IMR-90 (cell line): ENCODE results near the gene CENPP. TPM values are rescaled to one million over a fixed set of nuclear protein-coding genes. Genes with fewer than 3 reads are reported as not detected.

Experiments used
- ATAC-seq: fragments of 200-7000 bp; cut with Tn5 transposase; 2 replicates; pipeline ENCODE4 v1.9.1; 2020; ENCODE audit warnings: low read depth, mild to moderate bottlenecking, moderate library complexity
- BruUV-seq: library from RNA; stranded (reverse); fragments of 400-500 nt; replicated peaks from 2 replicates; lab custom pipeline; 2021; lab: Mats Ljungman, UMichigan
- CTCF ChIA-PET: fragments of 300-600 bp; formaldehyde crosslinking; extraction: SDS; loops from one replicate; lab custom pipeline; 2021; ENCODE audit warnings: antibody characterized with exemption; lab: Yijun Ruan, JAX
- POLR2A ChIA-PET: fragments of 300-600 bp; sonication (Branson Sonifier 250); formaldehyde crosslinking; loops from one replicate; lab custom pipeline; 2022; ENCODE audit warnings: antibody characterized with exemption; ENCODE audit not compliant: unreplicated experiment; lab: Charles Lee
- DNase-seq: peaks from one replicate; pipeline ENCODE4 v3.0.0; 2013
- H2AFZ ChIP-seq: replicated peaks from 2 replicates; pipeline ENCODE3; 2013; ENCODE audit warnings: low read length, mild to moderate bottlenecking; ENCODE audit not compliant: poor library complexity
- H2AK5ac ChIP-seq: 2 replicates; pipeline ENCODE4 v1.6.1; 2013; ENCODE audit warnings: low read depth, low read length, inconsistent platforms
- H2AK9ac ChIP-seq: replicated peaks from 2 replicates; pipeline ENCODE3; 2013; ENCODE audit warnings: mild to moderate bottlenecking, low read depth, low read length, moderate library complexity; ENCODE audit not compliant: poor library complexity
- H2BK120ac ChIP-seq: 2 replicates; pipeline ENCODE4 v1.6.1; 2013; ENCODE audit warnings: low read depth, low read length, inconsistent platforms
- H2BK15ac ChIP-seq: 3 replicates; pipeline ENCODE4 v1.6.1; 2013; ENCODE audit warnings: low read depth, low read length, inconsistent platforms
- H2BK20ac ChIP-seq: 2 replicates; pipeline ENCODE4 v1.6.1; 2013; ENCODE audit warnings: low read depth, mild to moderate bottlenecking, inconsistent platforms, low read length, moderate library complexity
- H2BK5ac ChIP-seq: 2 replicates; pipeline ENCODE4 v1.6.1; 2013; ENCODE audit warnings: mild to moderate bottlenecking, low read depth, low read length, inconsistent platforms; ENCODE audit not compliant: poor library complexity, severe bottlenecking
- H3K14ac ChIP-seq: replicated peaks from 2 replicates; pipeline ENCODE4 v1.6.1; 2013; ENCODE audit warnings: low read depth, low read length, inconsistent platforms
- H3K18ac ChIP-seq: 2 replicates; pipeline ENCODE4 v1.6.1; 2013; ENCODE audit warnings: low read depth, low read length, control low read depth
- H3K23ac ChIP-seq: 2 replicates; pipeline ENCODE4 v1.6.1; 2013; ENCODE audit warnings: low read depth, low read length, inconsistent platforms
- H3K27ac ChIP-seq: 2 replicates; pipeline ENCODE4 v1.5.1; 2013; ENCODE audit warnings: mild to moderate bottlenecking, control low read depth, low read length; ENCODE audit not compliant: insufficient read depth
- H3K27me3 ChIP-seq: 2 replicates; pipeline ENCODE4 v1.6.1; 2013; ENCODE audit warnings: low read length; ENCODE audit not compliant: control insufficient read depth, insufficient read depth
- H3K36me3 ChIP-seq: 2 replicates; pipeline ENCODE4 v1.6.1; 2013; ENCODE audit warnings: low read length, mixed read lengths; ENCODE audit not compliant: control insufficient read depth, insufficient read depth
- H3K4ac ChIP-seq: 2 replicates; pipeline ENCODE4 v1.6.1; 2013; ENCODE audit warnings: low read depth, low read length, inconsistent platforms
- H3K4me1 ChIP-seq: 2 replicates; pipeline ENCODE4 v1.6.1; 2013; ENCODE audit warnings: low read length, mixed read lengths; ENCODE audit not compliant: control insufficient read depth, insufficient read depth
- H3K4me2 ChIP-seq: 2 replicates; pipeline ENCODE4 v1.6.1; 2013; ENCODE audit warnings: low read depth, mild to moderate bottlenecking, control low read depth, low read length, moderate library complexity
- H3K4me3 ChIP-seq: 2 replicates; pipeline ENCODE4 v1.5.1; 2013; ENCODE audit warnings: low read depth, mild to moderate bottlenecking, control low read depth, low read length, moderate library complexity; ENCODE audit not compliant: insufficient read depth
- H3K56ac ChIP-seq: 2 replicates; pipeline ENCODE4 v1.6.1; 2013; ENCODE audit warnings: low read length, inconsistent platforms; ENCODE audit not compliant: insufficient read depth; ENCODE audit errors: extremely low read depth
- H3K79me1 ChIP-seq, 2 experiments: 2 replicates each; pipeline ENCODE4 v1.6.1; 2013; ENCODE audit warnings: low read length in 2 of 2, inconsistent platforms in 1 of 2, low read depth in 1 of 2
- H3K9ac ChIP-seq: 2 replicates; pipeline ENCODE4 v1.6.1; 2013; ENCODE audit warnings: low read depth, low read length, control low read depth
- H3K9me1 ChIP-seq: 2 replicates; pipeline ENCODE4 v1.6.1; 2013; ENCODE audit warnings: low read length, inconsistent platforms; ENCODE audit not compliant: insufficient read depth
- H3K9me3 ChIP-seq: 2 replicates; pipeline ENCODE4 v1.6.1; 2013; ENCODE audit warnings: low read length; ENCODE audit not compliant: control insufficient read depth, insufficient read depth
- H4K20me1 ChIP-seq: 2 replicates; pipeline ENCODE4 v1.6.1; 2013; ENCODE audit warnings: low read length, inconsistent platforms; ENCODE audit not compliant: insufficient read depth
- H4K5ac ChIP-seq: 2 replicates; pipeline ENCODE4 v1.6.1; 2013; ENCODE audit warnings: mild to moderate bottlenecking, low read depth, low read length, control low read depth
- H4K8ac ChIP-seq, 2 experiments: 2 replicates each; pipeline ENCODE4 v1.6.1; 2013; ENCODE audit warnings: low read depth in 2 of 2, low read length in 2 of 2, control low read depth in 1 of 2, inconsistent platforms in 1 of 2
- H4K91ac ChIP-seq: 2 replicates; pipeline ENCODE4 v1.6.1; 2013; ENCODE audit warnings: low read depth, low read length, inconsistent platforms; ENCODE audit not compliant: insufficient read depth
- FOS ChIP-seq: fragments of 150-350 bp; IDR thresholded peaks from 2 replicates; pipeline ENCODE4 v1.6.1; 2016; ENCODE audit warnings: low read depth, low read length
- RAD21 ChIP-seq: IDR thresholded peaks from 2 replicates; pipeline ENCODE4 v1.6.1; 2012; ENCODE audit warnings: low read length, improper control_type of control experiment
- SMC3 ChIP-seq: fragments of 150-350 bp; IDR thresholded peaks from 2 replicates; pipeline ENCODE4 v1.6.1; 2016; ENCODE audit warnings: low read depth, mild to moderate bottlenecking, antibody characterized with exemption, low read length, moderate library complexity
- WGBS, 2 experiments: methylation state at CpG; one replicate each; pipeline versions ENCODE4 v1.1.5 to v1.1.7; 2013; ENCODE audit warnings: missing lambda C conversion rate in 2 of 2; ENCODE audit not compliant: insufficient read length in 1 of 2; ENCODE audit errors: extremely low coverage in 2 of 2; 5-methylcytosine and 5-hydroxymethylcytosine counted together
- dilution Hi-C: fragments of 300-500 bp; cut with HindIII; formaldehyde crosslinking; loops from one replicate; pipeline ENCODE4 v1.14.3; 2018; ENCODE audit warnings: low sequenced_read_pairs; ENCODE audit not compliant: unreplicated experiment
- in situ Hi-C: fragments of 300-500 bp; cut with MboI; formaldehyde crosslinking; loops from 3 replicates; pipeline ENCODE4 v1.14.3; 2019; ENCODE audit warnings: low sequenced_read_pairs, inconsistent platforms, mixed read lengths
- intact Hi-C: fragments of 100-400 bp; cut with micrococcal nuclease; formaldehyde crosslinking; loops from 2 replicates; pipeline ENCODE4 v1.10.0; 2022
- polyA plus RNA-seq, 3 experiments: library from polyadenylated mRNA; depleted of rRNA; stranded (reverse); fragments of >200 nt; gene quantifications; 2 replicates each; pipeline ENCODE4 v1.2.3, GENCODE V29; 2012; ENCODE audit warnings: low replicate concordance in 1 of 3
- total RNA-seq: library from RNA; depleted of rRNA; stranded (reverse); fragments of >200 nt; gene quantifications from 2 replicates; pipeline ENCODE4 v1.2.3, GENCODE V29; 2012
- TF ChIP-seq, protein P1 (sequence below): conservative IDR thresholded peaks from 2 replicates; pipeline ENCODE4 v1.5.1; 2012; ENCODE audit warnings: mild to moderate bottlenecking, low read depth, low read length, improper control_type of control experiment

Gene CENPP
- total and polyA plus RNA-seq, 2 of the 4 experiments (the other 2 are of a cell fraction), result 1.4 to 2.0 TPM

DNA sequence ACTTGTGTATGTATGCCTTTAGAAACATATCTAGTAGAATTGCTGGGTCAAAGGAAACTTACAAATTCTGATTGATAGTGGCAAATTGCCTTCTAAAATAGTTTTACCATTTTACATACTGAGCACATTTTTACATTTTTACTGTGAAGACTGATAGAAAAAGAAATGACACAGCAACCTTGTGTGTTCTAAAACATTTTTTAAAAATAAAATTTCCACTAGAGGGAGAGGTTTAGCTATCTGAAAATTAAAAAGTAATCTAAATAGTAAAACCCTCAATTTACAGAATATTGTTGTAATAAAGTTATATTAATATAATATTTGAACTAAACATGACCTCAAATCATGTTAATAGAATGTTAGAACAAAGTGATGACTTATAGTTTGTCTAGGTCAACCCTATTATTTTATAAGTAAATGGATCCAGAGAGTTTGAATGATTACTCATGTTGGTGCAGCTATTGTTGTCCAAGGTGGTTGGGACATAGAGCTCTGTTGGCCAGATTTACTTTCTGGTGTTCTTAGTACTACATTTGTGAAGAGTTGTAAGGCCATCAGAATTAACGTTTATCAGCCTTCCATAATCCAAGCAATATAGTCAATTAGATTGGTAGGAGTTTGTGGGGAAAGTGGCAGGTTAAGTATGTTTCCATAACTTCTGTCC is 17.2 kb downstream of the CENPP start:
- no peak overlapping the region for H4K8ac ChIP-seq
- no peak overlapping the region for H2AFZ ChIP-seq
- no TSS peak for BruUV-seq
- no peaks in the 10 kb centered on the region for H3K79me1 ChIP-seq
- ChIA-PET POLR2A (no interaction called here), CTCF (interaction anchor here (1.0 to 1.6 kb wide), 2 partner anchors 10 to 100 kb away, joined by 4 to 6 read pairs; no protein-coding TSS in a partner anchor)
- in situ Hi-C loops, result loop anchor here (25.0 kb wide), 1 partner anchor 444 kb away; no protein-coding TSS in a partner anchor
- H3K14ac ChIP-seq, result no peak overlapping the region
- no peak overlapping the region for H2AK9ac ChIP-seq
- no peak overlapping the region for H2AK5ac ChIP-seq
- ATAC-seq (peak; percentile 48; the same call in 1 of the 2 replicates), DNase-seq (peak; percentile 9)
- H3K9me1 ChIP-seq, result no peaks in the 10 kb centered on the region
- H3K27me3 ChIP-seq, result no peaks in the 10 kb centered on the region
- H3K9me3 ChIP-seq, result no peaks in the 10 kb centered on the region
- no peaks in the 10 kb centered on the region for H4K20me1 ChIP-seq
- no peak overlapping the region for H3K9ac ChIP-seq
- H4K5ac ChIP-seq, result no peak overlapping the region
- H3K23ac ChIP-seq, result no peak overlapping the region
- no peak overlapping the region for H3K27ac ChIP-seq
- no peak overlapping the region for H3K56ac ChIP-seq
- no peak overlapping the region for H3K4me3 ChIP-seq
- peaks cover 2% of the 10 kb centered on the region; the same call in 1 of the 2 replicates for H3K4me1 ChIP-seq
- TF ChIP-seq, protein P1, sequence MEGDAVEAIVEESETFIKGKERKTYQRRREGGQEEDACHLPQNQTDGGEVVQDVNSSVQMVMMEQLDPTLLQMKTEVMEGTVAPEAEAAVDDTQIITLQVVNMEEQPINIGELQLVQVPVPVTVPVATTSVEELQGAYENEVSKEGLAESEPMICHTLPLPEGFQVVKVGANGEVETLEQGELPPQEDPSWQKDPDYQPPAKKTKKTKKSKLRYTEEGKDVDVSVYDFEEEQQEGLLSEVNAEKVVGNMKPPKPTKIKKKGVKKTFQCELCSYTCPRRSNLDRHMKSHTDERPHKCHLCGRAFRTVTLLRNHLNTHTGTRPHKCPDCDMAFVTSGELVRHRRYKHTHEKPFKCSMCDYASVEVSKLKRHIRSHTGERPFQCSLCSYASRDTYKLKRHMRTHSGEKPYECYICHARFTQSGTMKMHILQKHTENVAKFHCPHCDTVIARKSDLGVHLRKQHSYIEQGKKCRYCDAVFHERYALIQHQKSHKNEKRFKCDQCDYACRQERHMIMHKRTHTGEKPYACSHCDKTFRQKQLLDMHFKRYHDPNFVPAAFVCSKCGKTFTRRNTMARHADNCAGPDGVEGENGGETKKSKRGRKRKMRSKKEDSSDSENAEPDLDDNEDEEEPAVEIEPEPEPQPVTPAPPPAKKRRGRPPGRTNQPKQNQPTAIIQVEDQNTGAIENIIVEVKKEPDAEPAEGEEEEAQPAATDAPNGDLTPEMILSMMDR, result peak; percentile 38
- TF ChIP-seq SMC3 (peak; percentile 35; the same call in 1 of the 2 replicates), FOS (no peak), RAD21 (peak; percentile 30)
- no peak overlapping the region for H2BK20ac ChIP-seq
- no peak overlapping the region for H2BK120ac ChIP-seq
- H3K4ac ChIP-seq, result no peak overlapping the region
- no peak overlapping the region for H4K91ac ChIP-seq
- no peak overlapping the region for H2BK5ac ChIP-seq
- no peak overlapping the region for H3K4me2 ChIP-seq
- no peak overlapping the region for H3K18ac ChIP-seq
- no peak overlapping the region for H2BK15ac ChIP-seq
- intact Hi-C loops, result loop anchor here (1.0 to 2.0 kb wide), 2 partner anchors 96 to 291 kb away; no protein-coding TSS in a partner anchor
- no peaks in the 10 kb centered on the region for H3K36me3 ChIP-seq
- WGBS, 2 experiments, result no CpG with 5 or more reads among the region's 1 CpG
- dilution Hi-C loops, result no loop called here
